ENCODE measurements around the gene PHF2.

Gene PHF2

GRCh38 chr9:93568169-93568568, 8.2 kb upstream of the PHF2 start:
- no peak for DNase-seq (ENCODE audit: low read depth)

DNA sequence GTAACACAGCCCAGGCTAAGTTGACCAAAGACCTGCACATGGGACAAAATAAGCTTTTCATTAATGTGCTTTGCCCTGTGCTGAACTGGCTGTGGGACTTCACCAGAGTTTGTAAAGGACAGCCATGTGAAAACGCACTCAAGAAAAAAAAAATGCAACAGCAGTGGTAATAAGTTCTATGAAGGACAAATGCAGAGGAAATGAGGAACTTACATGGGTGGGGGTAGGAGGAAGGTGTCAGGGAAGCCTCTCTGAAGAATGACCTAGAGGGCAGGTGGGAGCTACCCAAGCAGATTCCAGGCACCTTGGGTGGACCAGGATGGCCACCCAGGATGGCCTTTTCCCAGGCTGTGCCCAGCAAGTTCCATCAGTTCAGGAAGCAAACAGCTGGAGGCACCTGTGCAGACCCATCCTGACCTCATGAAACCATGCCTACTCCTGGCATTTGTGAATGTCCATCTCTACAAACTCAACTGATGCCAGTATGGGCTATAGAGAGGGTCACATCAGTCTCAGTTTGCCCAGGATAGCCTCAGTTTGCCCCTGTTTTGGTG, 6.7 kb upstream of the PHF2 start:
- no peak for DNase-seq (ENCODE audit: low read depth)

DNA sequence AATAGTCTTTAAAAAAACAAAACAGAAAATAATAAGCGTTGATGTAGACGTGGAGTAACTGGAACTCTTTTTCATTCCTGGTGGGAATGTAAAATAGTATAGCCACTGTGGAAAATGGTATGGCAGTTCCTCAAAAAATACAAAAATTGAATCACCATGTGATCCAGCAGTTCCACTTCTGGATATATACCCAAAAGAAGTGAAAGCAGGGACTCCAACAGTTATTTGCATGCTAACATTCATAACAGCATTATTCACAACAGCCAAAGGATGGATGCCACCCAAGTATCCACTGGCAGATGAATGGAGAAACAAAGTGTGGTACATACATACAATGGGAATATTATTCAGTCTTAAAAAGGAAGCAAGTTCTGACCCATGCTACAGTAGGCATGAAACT, 4.2 kb upstream of the PHF2 start:
- no peak for DNase-seq (ENCODE audit: low read depth)

- DNase-seq (ENCODE audit: low read depth) = no peak
These were observed 3.5 kb upstream of the PHF2 start for GRCh38 chr9:93572636-93573515.

DNA sequence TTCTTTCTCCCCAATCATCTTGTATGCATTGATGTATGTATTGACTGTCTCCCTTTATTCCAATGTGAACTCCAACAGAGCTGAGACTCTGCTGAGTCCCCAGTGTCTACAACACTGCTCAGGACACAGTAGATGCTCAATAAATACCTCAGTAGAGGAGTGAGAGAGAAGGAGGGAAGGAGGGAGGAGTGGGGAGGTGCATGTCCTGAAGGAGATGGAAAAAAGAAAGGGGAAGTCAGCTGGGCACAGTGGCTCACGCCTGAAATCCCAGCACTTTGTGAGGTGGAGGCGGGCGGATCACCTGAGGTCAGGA, 2.9 kb upstream of the PHF2 start:
- DNase-seq (ENCODE audit: low read depth) = no peak

DNA sequence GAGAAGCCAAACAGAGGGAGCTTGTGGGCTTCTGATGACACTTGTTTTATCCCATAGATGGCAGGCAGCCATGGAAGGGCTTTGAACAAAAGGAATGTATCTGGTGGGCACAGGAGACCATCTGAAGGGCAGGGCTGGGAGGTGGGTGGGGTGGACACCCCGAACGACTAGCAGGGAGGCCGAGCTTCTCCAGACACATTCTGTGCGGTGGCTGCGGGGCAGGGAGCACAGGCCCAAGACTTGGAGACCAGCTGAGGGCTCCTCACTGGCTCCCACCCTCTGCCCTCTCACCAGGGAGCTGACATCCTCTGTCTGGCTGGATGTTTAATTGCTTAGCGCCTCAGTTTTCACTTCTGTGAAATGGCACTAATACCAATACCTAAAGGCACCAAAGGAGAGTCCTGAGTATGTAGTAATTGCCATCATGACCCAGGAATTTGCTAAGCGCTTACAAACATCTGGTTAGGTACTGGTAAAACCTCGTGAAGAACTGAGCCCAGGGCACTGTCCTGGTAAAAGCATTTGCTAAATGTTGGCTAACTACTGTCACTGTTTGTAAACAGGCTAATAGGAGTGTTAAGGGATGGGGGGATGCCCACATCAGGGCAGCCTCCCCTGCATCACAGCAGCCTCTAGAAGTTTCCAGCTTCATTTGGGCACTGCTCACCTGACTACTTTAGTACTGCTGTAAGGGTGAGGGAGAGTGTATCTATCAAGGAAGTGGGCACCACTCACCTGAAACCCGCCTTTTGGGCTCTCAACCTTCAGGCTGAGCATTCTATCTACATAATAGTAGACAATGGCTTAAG, 2.1 kb upstream of the PHF2 start:
- no peak for DNase-seq (ENCODE audit: low read depth)

GRCh38 chr9:93574900-93575795, 1.2 kb upstream of the PHF2 start:
- DNase-seq (ENCODE audit: low read depth) = no peak

- DNase-seq (ENCODE audit: low read depth) = peak; percentile 44
These were observed 557 bp upstream of the PHF2 start for GRCh38 chr9:93575796-93576257.

DNA sequence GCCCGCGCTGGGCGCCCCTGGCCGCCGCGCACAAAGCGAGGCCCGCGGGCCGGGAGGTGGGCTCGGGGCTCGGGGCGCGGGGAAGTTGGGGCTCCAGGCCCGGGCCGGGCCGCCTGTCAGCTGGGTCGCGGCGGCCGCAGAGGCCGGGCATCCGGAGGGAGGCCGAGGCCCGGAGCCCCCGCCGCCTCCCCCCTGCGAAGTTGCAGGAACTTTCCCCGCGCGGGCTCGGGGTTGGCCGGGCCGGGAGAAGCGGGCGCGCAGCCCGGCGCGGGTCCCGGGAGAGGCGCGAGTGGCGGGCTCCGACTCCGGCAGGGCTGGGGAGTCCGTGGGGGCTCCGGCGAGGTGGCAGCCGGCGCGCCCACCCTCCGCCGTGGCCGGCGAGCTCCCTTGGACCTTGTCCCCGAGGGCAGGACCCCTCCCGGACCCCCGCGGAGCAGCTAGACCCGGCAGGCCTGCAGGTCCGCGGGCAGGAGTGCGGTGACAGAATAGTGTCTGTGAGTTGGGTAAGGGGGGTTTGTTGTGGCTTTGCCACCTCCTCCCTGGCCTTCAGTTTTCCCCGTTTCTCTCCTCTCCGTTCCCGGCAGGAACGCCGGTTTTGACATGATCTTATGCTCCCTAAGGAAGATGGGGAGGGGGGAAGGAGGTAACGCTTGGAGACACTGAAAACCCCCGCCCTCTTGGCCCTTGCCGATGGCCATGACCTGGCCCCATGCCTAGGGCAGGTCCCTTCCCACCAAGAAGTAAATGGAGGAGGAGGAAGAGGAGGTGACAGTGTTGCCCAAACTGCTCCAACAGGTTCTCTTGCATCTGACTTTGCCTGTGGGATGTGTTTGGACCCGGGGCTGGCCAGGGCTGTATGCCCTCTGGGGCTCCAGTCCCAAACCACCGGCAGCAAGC, 942 bp downstream of the PHF2 start:
- DNase-seq (ENCODE audit: low read depth) = peak; percentile 18

GRCh38 chr9:93577975-93578682, 1.7 kb downstream of the PHF2 start:
- DNase-seq (ENCODE audit: low read depth) = no peak

- DNase-seq (ENCODE audit: low read depth) = no peak
These were observed 2.5 kb downstream of the PHF2 start for GRCh38 chr9:93578844-93579243.

GRCh38 chr9:93579711-93580516, 3.5 kb downstream of the PHF2 start:
- no peak for DNase-seq (ENCODE audit: low read depth)

DNA sequence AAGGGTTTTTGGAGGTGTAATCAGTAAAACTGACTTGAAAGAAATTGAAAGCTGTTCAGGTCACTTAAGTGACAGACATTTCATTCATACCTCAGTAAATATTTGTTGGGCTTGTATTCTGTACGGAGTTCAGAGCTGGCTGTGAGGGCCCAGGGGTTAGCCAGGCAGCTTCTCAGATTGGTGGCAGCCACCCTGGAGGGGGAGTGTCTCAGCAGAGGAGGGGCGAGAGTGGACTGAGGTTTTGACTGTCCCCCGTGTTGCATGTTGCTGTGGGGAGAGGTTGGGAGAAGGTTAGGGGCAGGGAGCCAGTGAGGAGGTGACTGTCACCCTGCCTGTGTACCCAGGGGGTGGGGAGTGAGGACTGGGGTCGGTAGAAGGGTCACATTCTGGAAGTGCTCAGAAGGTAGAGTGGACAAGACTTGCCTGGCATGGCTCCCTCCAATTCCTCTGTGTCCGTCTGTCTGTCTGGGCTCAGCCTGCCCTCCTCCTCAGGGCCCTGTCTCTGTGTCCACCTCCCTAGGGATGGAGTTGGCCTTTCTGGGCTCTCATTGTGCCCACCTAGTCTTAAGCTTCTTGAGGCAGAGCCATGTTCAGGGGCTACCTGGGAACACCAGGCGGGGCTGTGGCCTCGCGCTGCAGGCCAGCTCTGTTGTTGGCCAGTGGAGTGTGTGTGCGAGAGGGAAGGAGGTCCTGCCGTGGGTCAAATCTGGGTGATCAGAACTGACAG, 4.4 kb downstream of the PHF2 start:
- DNase-seq (ENCODE audit: low read depth) = no peak

DNA sequence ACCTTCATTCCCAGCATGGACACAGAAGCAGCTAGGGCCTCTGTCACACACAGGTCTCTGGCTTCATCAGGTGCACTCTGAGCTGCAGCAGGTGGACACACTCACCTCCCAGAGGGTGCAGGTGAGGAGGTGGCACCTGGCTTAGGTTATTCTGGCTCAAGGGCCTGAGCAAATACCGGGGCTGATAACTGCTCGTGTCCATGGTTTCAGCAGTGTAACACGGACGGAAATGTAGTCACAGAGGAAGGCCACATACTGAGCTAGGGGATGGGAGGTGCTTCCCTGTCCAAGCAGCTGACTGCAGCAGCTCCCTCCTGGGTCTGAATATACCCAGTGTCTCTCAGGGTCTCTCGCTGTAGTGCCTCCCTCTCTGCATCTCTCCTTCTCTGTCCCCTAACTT, 5.7 kb downstream of the PHF2 start:
- DNase-seq (ENCODE audit: low read depth) = no peak

GRCh38 chr9:93582550-93582949, 6.2 kb downstream of the PHF2 start:
- DNase-seq (ENCODE audit: low read depth) = no peak

DNA sequence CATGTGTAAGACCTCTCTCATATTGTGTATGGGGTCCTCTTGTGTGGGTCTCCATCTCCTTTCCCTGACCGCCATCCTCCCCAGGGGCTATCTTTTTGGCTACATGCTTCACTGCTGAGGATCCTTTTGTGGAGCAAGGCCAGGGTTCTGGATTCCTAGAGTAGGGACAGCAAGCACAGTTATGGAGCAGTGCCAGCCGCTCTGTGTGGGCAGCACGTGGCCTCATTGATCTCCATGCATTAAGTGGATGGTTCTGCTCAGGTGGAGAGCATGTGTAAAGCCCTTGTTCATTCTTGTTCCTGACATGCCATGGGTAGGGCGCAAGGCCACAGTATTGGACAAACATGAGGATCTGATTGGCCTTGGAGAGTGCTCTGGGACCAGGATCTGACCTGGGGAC, 8.9 kb downstream of the PHF2 start:
- no peak for DNase-seq (ENCODE audit: low read depth)

DNA sequence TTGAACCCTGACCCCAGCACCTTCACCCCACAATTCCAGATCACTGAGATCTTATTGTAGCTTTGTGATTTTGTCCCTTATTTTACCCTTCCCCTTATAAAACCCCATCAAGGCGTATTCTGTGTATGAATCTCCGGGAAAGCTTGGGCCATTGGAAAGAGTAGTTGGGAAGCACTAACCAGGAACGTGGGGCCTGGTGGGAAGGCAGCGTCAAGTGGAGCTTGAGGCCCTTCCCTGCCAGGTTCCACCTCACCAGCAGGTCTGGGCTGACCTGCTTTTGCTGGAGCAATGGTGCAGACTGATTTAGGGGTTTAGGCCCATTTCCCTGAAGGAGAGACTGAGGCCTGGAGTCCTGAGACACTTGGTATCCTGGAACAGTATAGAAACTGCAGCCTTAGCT, 9.3 kb downstream of the PHF2 start:
- no peak for DNase-seq (ENCODE audit: low read depth)

- DNase-seq (ENCODE audit: low read depth) = no peak
These were observed 10.1 kb downstream of the PHF2 start for GRCh38 chr9:93586290-93587057.
